HuH-7 (cell line): ENCODE data around the gene SDF2.

ENCODE experiments used
- DNase-seq: peaks from one replicate; pipeline ENCODE4 v3.0.0; 2011; ENCODE audit warnings: low spot score

SDF2 gene

GRCh38 chr17:28661635-28662526, at the start of gene SDF2, which contains the start of gene SUPT6H:
Gene SDF2 (minus strand): TSS chr17:28661906. CDS start chr17:28661876, 30 bp downstream.
Gene SUPT6H (plus strand): TSS chr17:28662205. CDS start chr17:28673402, 11,197 bp downstream.
- peak; percentile 94 for DNase-seq

- DNase-seq = peak; percentile 99
Measured at GRCh38 chr17:28710861-28711722, 49.4 kb upstream of the SDF2 start.

- no peak for DNase-seq
Measured at GRCh38 chr17:28707339-28707720, 45.6 kb upstream of the SDF2 start.

- no peak for DNase-seq
Measured at GRCh38 chr17:28706471-28707338, 45.0 kb upstream of the SDF2 start.

- no peak for DNase-seq
Measured at GRCh38 chr17:28705728-28706334, 44.1 kb upstream of the SDF2 start.

GRCh38 chr17:28705074-28705659, 43.5 kb upstream of the SDF2 start:
- no peak for DNase-seq

- no peak for DNase-seq
Measured at GRCh38 chr17:28704219-28704858, 42.6 kb upstream of the SDF2 start.

GRCh38 chr17:28703552-28704218, 42.0 kb upstream of the SDF2 start:
- DNase-seq = no peak

GRCh38 chr17:28702752-28703150, 41.0 kb upstream of the SDF2 start:
- no peak for DNase-seq

GRCh38 chr17:28702026-28702751, 40.5 kb upstream of the SDF2 start:
- DNase-seq = no peak

- DNase-seq = no peak
Measured at GRCh38 chr17:28700830-28701492, 39.3 kb upstream of the SDF2 start.

GRCh38 chr17:28700278-28700677, 38.6 kb upstream of the SDF2 start:
- DNase-seq = no peak

GRCh38 chr17:28698253-28698941, 36.7 kb upstream of the SDF2 start:
- DNase-seq = peak; percentile 97

GRCh38 chr17:28693869-28694268, 32.2 kb upstream of the SDF2 start:
- no peak for DNase-seq

- no peak for DNase-seq
Measured at GRCh38 chr17:28689011-28689410, 27.3 kb upstream of the SDF2 start.

- no peak for DNase-seq
Measured at GRCh38 chr17:28688481-28688880, 26.8 kb upstream of the SDF2 start.

GRCh38 chr17:28686296-28686695, 24.6 kb upstream of the SDF2 start:
- DNase-seq = no peak

- no peak for DNase-seq
Measured at GRCh38 chr17:28685366-28685765, 23.7 kb upstream of the SDF2 start.
